NCI-H345 treated with DMSO at 0.1 percent for 48 hours (cell line): Measurements from ENCODE around the gene ICE2.

Experiments used
- DNase-seq: peaks from one replicate; lab custom pipeline; 2025; ENCODE audit not compliant: unreplicated experiment; lab: John Stamatoyannopoulos, UW

The ICE2 gene

GRCh38 chr15:60391722-60392315 lies 87.1 kb downstream of the ICE2 start:
- DNase-seq = no peak

GRCh38 chr15:60390871-60391501 lies 88.0 kb downstream of the ICE2 start:
- no peak for DNase-seq

GRCh38 chr15:60390231-60390630 lies 88.7 kb downstream of the ICE2 start:
- DNase-seq = no peak

DNA sequence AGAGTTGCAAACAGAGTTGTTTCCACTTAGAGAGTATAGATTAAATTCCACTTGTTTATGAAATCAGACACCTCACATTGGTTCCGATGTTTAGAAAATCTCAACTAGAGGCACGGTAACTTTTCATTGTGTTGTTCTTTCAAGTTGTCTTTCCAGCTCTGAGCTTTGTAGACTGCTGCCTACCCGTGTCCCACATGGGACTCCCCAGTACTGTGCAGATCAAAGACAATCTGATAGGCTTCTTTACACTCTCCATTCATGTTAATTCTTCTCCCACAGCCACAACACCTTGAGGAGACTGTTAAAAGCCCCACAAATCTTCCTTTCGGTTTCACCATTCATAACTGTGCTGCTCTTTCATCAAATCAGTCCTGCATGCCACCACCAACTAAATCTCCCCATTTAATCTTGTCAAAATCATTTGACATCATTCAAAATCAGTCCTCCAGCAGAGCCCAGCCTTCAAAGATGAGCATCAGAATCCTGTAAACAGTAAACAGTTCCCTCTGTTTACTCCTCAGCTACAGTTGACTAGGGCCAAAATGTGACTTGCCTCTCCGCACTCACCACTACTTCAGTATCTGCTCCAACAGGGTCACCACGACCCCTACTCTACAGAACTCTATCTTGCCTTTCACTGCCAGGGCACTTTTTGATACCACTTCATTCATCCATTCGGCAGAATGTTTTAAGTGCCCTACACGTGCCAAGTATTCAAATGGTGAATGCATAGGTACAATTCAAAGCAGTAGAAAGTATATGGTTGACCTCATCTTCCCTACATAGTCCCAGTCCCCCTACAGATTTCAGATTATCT lies 89.5 kb downstream of the ICE2 start:
- no peak for DNase-seq

- no peak for DNase-seq
These were observed 91.6 kb downstream of the ICE2 start for GRCh38 chr15:60387321-60387720.

GRCh38 chr15:60386615-60387014 lies 92.3 kb downstream of the ICE2 start:
- DNase-seq = no peak

GRCh38 chr15:60385620-60386552 lies 93.1 kb downstream of the ICE2 start:
- DNase-seq = no peak

DNA sequence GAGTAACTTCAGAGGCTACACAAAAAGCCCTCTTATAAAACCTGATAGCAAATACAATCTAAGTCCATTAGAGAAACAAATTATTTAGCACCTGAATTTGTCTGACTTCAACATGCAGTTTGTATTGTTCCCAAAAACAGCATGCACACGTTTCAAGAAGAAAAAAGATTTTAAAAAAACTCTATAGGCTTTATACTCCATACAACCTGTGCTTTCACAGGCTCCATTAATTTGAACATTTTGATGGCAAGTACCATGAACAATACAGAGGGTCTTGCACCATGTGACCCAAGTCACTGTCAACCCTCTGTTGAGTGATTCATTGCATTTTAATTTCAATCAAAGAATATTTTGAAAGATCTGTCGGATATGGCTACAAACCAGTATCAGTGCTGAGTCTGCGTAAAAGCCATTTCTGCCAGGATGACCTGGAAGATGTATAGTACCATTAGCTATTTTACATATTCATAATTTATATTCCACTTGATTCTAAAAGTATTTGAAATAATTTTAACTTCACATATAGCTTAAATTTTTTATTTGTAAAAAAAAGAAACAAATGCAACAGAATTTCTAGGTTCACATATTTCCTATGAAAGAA lies 94.3 kb downstream of the ICE2 start:
- no peak for DNase-seq

- DNase-seq = no peak
These were observed 94.9 kb downstream of the ICE2 start for GRCh38 chr15:60384053-60384452.

- DNase-seq = no peak
These were observed 95.9 kb downstream of the ICE2 start for GRCh38 chr15:60382773-60383674.

DNA sequence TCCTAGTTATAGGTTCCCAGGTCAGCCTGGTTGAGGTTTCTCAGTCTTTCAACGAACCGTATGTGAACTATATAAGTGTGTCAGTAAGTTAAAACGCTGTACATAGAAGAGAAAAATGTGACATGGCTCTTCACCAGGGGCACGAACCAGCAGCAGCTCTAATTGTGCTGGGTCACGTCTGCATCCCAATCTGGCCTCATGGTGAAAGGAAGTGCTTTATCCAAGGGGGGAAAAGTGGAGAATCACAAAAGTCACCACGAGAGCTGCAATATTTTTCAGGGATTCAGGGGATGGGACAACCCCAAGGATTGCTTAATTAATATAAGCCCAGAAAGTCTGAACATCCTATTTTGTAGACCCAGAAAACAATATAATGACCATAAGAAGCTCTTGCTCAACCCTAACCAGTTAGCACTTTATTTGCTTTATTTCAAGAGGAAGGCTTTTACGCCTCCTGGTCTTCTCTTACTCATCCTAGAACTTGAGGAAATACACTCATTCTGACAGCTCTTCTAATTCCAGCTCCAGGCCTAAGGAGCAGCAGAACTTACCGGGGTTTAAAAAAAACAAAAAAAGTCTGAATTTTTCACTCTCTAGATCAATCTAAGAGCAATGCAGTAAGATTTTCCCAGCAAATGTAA lies 97.7 kb downstream of the ICE2 start:
- no peak for DNase-seq

GRCh38 chr15:60379525-60380274 lies 99.2 kb downstream of the ICE2 start:
- no peak for DNase-seq

GRCh38 chr15:60379185-60379524 lies 99.8 kb downstream of the ICE2 start:
- no peak for DNase-seq

DNA sequence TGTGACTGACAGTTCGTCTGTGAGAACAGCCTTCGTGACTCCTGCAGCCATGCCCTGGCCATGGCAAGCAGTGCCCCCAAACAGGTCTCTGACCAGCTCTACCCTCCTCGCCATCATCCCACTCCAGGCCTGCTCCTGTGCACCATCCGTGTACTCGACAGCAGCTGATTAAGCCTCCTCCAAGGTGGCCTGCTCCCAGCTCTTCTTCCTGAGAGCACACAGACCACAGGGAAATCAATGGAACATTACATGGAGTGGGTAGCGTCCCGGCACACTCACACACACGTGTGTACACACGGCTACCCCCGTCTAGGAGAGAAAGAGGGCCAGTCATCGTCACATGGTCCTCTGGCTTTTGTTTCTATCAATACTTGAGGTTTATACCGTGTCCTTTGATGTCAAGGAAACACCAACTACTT lies 102.3 kb downstream of the ICE2 start:
- DNase-seq = no peak

- DNase-seq = no peak
These were observed 103.6 kb downstream of the ICE2 start for GRCh38 chr15:60375306-60375705.

DNA sequence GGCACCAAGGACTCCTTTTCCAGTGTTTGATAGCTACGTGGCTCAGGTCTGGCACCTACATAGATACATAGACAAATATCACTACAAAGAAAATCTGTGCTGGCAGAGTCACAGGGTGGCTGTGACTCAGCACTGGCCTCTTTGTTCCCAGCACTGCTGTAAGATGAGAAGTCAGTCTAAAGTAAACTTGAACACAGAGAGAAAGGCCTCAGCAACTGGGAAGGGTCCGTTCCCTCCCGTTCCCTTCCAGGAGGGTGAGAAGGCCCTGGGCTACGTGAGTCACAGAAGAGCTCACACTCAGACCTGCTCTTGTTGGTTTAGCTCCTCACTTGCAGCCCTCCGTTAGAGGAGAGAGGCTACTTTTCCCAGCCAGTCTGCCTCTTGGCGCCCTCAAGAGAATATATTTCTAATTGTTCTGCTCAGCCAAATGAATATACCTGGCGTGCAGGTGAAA lies 104.3 kb downstream of the ICE2 start:
- DNase-seq = peak; percentile 76

DNA sequence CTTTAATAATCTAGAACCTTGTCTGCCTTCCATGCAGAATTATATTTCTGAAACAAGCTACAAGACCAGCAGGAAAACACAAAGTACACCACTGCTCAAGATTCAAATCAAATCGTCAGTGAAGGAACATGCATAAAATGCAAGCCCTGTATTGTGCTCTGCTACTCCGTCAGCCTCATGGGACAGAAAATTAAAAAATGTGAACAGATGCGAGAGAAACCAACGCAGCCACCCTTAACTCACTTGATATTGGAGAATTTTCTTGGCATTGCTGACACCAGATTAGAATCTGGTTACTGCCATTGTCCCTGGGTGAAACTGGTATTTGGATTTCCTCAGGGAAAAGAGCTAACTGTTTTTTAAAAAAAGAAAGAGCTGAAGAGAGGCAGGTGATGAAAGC lies 104.7 kb downstream of the ICE2 start:
- no peak for DNase-seq

GRCh38 chr15:60373745-60374144 lies 105.2 kb downstream of the ICE2 start:
- DNase-seq = no peak

DNA sequence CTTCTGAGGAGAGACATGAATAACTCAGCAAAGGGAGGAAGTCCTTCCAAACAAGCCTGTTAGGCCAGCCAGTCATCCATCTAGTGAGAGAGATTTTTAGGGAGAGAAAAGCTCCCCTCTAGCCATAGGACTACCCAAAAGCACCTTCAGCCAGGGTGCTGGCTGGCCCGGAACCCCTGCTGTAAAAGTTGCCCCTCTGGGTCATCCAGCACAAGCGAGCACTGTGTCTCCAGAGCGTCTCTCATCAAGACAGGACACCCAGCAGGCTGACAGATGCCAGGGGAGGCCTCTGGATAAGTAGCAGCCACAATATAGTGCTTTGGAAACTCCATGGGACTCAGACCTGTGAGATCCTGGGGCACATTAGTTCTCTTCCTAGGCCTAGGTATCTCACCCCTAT lies 105.6 kb downstream of the ICE2 start:
- no peak for DNase-seq
